Fibroblast of villous mesenchyme (primary cell): Measurements from ENCODE around the gene COL4A2. TPM values are rescaled to one million over a fixed set of nuclear protein-coding genes. Genes with fewer than 3 reads are reported as not detected.

ENCODE experiments used
- DNase-seq: peaks from one replicate; pipeline ENCODE4 v3.0.0-alpha.2; 2010; ENCODE audit warnings: low read depth
- H3K4me3 ChIP-seq: 2 replicates; pipeline ENCODE4 v1.5.1; 2011; ENCODE audit warnings: low read depth, mild to moderate bottlenecking, low read length
- total RNA-seq: library from RNA; depleted of rRNA; stranded (reverse); fragments of >200 nt; gene quantifications from 2 replicates; pipeline ENCODE4 v1.2.3, GENCODE V29; 2012
- TF ChIP-seq, protein P1 (sequence below): IDR thresholded peaks from 2 replicates; pipeline ENCODE4 v1.5.1; 2012; ENCODE audit warnings: low read depth, mild to moderate bottlenecking, low read length; ENCODE audit not compliant: insufficient read depth

Gene COL4A2
- total RNA-seq, 1 donor, result 756 TPM

DNA sequence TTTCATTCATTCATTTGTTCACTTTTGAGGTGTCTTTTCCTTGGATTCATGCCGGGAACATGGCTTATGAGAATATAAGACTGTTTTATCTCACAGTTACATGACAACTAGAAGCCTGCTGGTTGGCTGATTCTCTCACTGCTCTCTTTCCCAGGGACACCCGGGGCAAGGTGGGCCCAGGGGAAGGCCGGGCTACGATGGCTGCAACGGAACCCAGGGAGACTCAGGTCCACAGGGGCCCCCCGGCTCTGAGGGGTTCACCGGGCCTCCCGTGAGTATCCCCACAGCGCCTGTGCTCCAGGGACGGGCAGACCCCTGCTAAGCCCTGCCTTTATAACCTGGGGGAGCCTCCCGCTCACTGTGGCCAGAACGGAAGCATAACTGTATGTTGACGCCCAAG is 121.2 kb downstream of the COL4A2 start:
- DNase-seq, result no peak
- TF ChIP-seq, protein P1, sequence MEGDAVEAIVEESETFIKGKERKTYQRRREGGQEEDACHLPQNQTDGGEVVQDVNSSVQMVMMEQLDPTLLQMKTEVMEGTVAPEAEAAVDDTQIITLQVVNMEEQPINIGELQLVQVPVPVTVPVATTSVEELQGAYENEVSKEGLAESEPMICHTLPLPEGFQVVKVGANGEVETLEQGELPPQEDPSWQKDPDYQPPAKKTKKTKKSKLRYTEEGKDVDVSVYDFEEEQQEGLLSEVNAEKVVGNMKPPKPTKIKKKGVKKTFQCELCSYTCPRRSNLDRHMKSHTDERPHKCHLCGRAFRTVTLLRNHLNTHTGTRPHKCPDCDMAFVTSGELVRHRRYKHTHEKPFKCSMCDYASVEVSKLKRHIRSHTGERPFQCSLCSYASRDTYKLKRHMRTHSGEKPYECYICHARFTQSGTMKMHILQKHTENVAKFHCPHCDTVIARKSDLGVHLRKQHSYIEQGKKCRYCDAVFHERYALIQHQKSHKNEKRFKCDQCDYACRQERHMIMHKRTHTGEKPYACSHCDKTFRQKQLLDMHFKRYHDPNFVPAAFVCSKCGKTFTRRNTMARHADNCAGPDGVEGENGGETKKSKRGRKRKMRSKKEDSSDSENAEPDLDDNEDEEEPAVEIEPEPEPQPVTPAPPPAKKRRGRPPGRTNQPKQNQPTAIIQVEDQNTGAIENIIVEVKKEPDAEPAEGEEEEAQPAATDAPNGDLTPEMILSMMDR, result no peak
- no peak overlapping the region for H3K4me3 ChIP-seq

DNA sequence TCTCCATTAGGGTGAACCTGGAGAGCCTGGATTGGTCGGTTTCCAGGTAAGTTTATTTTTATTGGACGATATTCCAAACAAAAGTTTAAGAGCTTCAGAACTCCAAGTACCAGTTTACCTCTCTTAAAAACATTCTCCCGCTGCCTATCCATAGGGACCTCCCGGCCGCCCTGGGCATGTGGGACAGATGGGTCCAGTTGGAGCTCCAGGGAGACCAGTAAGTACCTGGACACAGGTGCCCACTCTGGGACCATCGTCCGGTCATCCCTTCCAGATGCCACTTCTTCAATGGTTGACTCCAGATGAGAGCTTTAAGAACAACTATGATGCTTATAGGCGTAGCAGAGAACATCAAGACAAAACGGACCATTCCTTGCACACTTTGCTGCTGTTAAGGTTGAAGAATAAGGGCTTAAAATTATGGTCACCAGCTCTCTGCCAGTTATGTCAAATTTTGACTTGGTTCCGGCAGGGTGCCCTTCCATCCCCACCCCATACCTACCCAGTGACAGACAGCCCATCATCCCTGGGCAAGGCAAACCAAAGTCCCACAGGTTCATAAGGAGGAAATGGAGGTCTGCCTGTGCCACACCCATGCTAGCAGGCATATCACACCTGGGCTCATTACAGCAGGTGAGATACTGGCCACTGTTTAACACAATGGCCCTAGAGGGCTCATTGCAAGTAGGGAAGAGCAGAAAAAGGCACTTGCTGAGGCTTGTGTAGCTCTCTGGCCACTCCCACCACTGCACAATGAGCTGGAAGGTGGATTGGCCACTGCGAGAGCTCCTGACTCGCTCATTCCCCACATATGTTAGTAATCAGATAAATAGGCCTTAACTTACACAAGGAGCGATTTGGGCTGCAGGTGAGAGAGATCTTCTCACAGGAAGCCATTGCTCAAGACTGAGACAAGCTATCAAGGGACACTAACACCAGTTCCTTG is 123.6 kb downstream of the COL4A2 start:
- H3K4me3 ChIP-seq, result no peak overlapping the region
- TF ChIP-seq, protein P1, result no peak
- no peak for DNase-seq

DNA sequence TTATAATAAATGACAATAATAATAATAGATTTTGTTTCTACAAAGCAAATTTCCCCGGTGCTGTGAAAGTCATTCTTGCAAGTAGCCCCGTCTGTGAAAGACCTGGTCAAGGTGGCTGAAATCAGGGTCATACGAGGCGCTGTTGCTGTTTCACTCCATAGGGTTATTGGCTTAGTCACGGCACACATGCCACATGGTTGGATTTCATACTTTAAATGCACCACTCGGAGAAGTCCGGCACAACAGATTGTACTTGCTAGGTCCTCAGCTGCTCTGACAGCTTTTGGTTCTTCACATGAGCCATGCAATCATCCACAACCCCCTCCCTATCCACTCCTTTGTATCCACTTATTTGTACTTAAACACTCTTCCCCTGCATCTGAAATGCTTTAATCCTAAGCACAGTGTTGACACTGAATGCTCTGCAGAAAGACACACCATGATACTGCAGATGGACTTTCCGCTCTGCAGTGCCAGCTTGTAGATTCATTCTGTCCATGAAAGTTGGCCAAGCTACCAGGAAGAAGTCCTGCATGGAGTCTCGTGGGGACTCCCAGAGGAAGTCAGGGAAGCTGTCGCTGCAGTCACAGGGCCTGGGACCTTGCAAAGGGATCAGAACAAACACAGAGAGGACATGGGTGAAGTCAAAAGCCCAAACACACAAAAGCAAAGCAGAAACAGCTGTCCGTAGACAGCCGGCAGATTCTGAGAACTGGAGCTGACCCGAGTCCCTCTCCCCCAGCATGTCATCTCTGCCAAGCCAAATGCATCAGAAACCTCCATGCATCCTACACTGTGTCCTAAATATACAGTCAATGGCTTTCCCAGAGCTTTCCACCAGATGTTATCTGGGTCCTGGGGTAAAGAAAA is 124.6 kb downstream of the COL4A2 start:
- DNase-seq, result no peak
- TF ChIP-seq, protein P1, result no peak
- H3K4me3 ChIP-seq, result no peak overlapping the region

DNA sequence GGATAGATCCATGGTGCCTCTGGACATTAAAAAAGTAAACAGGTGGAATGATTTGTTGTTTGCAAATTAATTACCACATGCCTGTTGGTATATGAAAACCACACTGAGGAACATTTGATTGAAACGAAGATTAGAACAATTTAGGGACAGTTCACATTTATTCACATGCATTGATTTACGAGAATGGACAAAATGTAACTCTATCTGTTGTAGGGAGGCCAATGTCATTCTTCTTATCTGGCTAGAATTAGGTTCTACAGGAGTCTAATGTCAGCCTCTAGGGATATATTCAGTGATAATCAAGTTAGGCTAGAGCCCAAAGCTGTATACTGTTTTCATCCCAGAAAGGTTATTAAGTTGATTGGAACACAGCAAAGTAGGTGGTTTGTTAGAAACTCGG is 125.4 kb downstream of the COL4A2 start:
- no peak overlapping the region for H3K4me3 ChIP-seq
- DNase-seq, result no peak
- TF ChIP-seq, protein P1, result no peak

DNA sequence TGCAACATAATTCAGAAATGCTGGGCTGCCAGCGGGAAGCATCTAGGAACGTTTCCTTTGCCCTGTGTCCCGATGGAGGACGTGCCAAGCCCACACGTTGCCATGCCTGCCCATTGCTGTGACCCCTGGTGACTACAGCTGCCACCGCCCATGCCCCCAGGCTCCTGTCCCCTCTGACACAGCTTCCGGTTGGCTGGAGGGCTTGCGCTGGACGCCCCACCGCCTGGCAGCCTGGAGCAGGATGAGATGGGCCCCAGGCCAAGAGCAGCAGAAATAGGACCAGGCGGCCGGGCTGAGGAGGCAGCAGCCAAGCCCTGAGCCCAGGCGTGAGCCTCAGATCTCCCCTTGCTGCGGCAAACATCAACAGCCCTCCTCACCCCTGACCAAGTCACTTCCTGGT is 125.9 kb downstream of the COL4A2 start:
- TF ChIP-seq, protein P1, result no peak
- DNase-seq, result no peak
- H3K4me3 ChIP-seq, result no peak overlapping the region

DNA sequence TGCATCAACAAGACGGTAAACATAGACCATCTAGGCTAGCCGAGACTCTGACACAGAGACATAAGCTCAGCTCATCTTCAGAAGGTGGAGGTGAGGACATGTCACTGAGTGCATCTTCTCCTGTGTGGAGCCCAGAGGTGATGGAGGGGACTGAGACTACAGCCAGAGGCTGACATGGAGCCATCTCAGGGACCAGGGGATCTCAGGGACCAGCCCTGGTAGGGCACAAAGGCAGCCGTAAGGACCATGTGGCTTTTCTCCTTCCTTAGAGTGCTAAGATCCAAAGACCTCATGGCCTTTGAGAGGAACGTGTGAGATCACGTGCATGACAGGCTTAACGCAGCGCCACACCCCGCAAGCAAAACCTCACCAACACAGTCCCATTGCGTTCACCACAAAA is 127.5 kb downstream of the COL4A2 start:
- no peak for DNase-seq
- H3K4me3 ChIP-seq, result no peak overlapping the region
- TF ChIP-seq, protein P1, result no peak
